ENCODE data around the gene MYEF2. TPM values are rescaled to one million over a fixed set of nuclear protein-coding genes. Genes with fewer than 3 reads are reported as not detected.
A peak's percentile ranks its signal among the peaks of the same experiment; 100 is the strongest.

Gene MYEF2
- total RNA-seq, 1 experiment from 2014 or later = 1.9 TPM

GRCh38 chr15:48168616-48169015 lies 9.5 kb downstream of the MYEF2 start:
- no peak for DNase-seq (ENCODE audit: low read depth, low spot score)
- in situ Hi-C loops (cut with HindIII; ENCODE audit: low pct_unique_long_range_greater_than_20kb, low sequenced_read_pairs) = no loop called here

DNA sequence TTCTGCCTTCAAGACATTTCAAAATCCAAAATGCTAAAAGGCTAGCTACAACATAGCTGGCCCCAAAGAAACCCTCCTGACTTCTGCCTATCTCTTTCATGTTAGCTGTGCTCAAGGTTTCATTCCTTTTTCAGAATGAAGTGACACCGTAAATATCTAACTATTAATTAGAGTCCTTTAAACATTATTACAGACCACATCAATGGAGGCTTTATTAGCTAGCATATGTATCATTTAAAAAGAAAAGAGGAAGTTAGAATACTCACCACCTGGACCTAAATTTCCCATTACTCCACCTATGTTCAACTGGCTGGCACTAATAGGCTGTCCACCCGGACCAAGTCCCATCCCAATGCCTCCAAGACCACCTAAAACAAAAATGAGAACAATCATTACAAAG lies 24.6 kb downstream of the MYEF2 start:
- in situ Hi-C loops (cut with HindIII; ENCODE audit: low pct_unique_long_range_greater_than_20kb, low sequenced_read_pairs) = no loop called here
- no peak for DNase-seq (ENCODE audit: low read depth, low spot score)

GRCh38 chr15:48149858-48150257 lies 28.2 kb downstream of the MYEF2 start:
- in situ Hi-C loops (cut with HindIII; ENCODE audit: low pct_unique_long_range_greater_than_20kb, low sequenced_read_pairs) = no loop called here
- DNase-seq (ENCODE audit: low read depth, low spot score) = no peak

- DNase-seq (ENCODE audit: low read depth, low spot score) = no peak
- in situ Hi-C loops (cut with HindIII; ENCODE audit: low pct_unique_long_range_greater_than_20kb, low sequenced_read_pairs) = no loop called here
Measured at GRCh38 chr15:48147358-48147757, 30.7 kb downstream of the MYEF2 start.

GRCh38 chr15:48145923-48146322 lies 32.2 kb downstream of the MYEF2 start:
- DNase-seq (ENCODE audit: low read depth, low spot score) = no peak
- in situ Hi-C loops (cut with HindIII; ENCODE audit: low pct_unique_long_range_greater_than_20kb, low sequenced_read_pairs) = no loop called here

- no peak for DNase-seq (ENCODE audit: low read depth, low spot score)
- in situ Hi-C loops (cut with HindIII; ENCODE audit: low pct_unique_long_range_greater_than_20kb, low sequenced_read_pairs) = no loop called here
Measured at GRCh38 chr15:48144889-48145288, 33.2 kb downstream of the MYEF2 start.

DNA sequence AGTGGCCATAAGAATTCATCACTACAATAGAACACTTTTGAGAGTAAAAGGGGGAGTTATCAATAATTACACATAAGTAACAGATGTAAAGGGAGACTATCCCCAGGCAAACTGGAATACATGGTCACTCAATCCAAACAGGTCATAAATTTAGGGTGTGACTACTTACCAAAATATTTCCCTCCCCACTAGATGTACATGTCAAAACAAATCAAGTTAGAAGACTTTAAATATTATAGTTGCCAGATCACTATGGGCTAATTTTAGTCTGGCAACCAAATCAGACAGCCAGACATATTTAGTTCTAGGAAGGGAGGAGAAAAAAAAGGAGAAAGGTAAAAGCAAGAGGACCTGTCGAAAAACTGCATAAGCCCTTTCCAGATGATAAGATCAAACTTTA lies 34.2 kb downstream of the MYEF2 start:
- in situ Hi-C loops (cut with HindIII; ENCODE audit: low pct_unique_long_range_greater_than_20kb, low sequenced_read_pairs) = no loop called here
- no peak for DNase-seq (ENCODE audit: low read depth, low spot score)

DNA sequence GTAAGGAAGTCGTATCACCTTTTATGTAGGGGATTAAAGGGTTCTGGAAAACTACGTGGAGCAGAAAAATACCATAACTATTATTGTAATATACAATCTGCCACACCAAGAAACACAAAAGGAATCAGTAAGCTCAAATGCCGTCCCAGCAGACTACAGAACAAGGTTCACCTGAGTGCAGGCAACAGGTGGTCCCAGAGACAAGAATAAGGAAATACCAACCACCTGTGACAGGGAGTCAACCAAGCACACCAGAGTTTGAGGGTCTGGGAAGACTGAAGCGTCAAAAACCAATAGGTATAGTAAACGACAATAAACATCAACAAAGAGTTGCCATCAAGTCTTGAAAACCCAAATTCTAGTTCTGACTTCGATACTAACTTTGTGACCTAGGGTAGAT lies 45.2 kb downstream of the MYEF2 start:
- in situ Hi-C loops (cut with HindIII; ENCODE audit: low pct_unique_long_range_greater_than_20kb, low sequenced_read_pairs) = no loop called here
- DNase-seq (ENCODE audit: low read depth, low spot score) = no peak

- in situ Hi-C loops (cut with HindIII; ENCODE audit: low pct_unique_long_range_greater_than_20kb, low sequenced_read_pairs) = no loop called here
- DNase-seq (ENCODE audit: low read depth, low spot score) = no peak
Measured at GRCh38 chr15:48131324-48131723, 46.8 kb downstream of the MYEF2 start.

- no peak for DNase-seq (ENCODE audit: low read depth, low spot score)
Measured at GRCh38 chr15:48126667-48127355, 51.3 kb downstream of the MYEF2 start.

GRCh38 chr15:48121849-48122248 lies 56.2 kb downstream of the MYEF2 start:
- DNase-seq (ENCODE audit: low read depth, low spot score) = peak; percentile 51
- in situ Hi-C loops (cut with HindIII; ENCODE audit: low pct_unique_long_range_greater_than_20kb, low sequenced_read_pairs) = no loop called here

More at GRCh38 chr15:48126667-48127355, 51.3 kb downstream of the MYEF2 start:
- in situ Hi-C loops (cut with HindIII; ENCODE audit: low pct_unique_long_range_greater_than_20kb, low sequenced_read_pairs) = no loop called here

DNA sequence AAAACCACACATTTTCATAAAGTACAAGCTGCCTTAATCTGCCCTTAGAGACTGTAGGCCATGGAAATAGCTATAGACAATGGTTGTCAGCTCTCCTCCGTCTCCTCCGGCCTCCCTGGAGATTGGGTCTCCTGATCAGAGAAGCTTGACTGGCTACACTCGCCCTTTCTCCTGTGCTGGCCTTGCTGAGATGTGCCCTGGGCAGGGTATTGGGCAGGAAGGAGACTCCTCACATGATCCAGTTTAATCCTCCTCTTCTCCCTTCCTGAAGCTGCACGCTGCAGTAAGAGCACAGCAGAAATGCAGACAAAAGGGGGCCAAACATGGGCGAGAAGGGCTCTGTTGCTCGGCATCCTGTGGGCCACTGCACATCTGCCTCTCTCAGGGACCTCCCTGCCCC lies 57.4 kb downstream of the MYEF2 start, which contains the start of gene SLC24A5:
TSS of gene SLC24A5 (plus strand) at position 246 of the 400 bp plus-strand sequence. CDS start at position 301, 55 bp downstream.
- DNase-seq (ENCODE audit: low read depth, low spot score) = peak; percentile 92
- in situ Hi-C loops (cut with HindIII; ENCODE audit: low pct_unique_long_range_greater_than_20kb, low sequenced_read_pairs) = no loop called here

GRCh38 chr15:48119277-48119676 lies 58.8 kb downstream of the MYEF2 start:
- DNase-seq (ENCODE audit: low read depth, low spot score) = peak; percentile 68
- in situ Hi-C loops (cut with HindIII; ENCODE audit: low pct_unique_long_range_greater_than_20kb, low sequenced_read_pairs) = no loop called here

- peak; percentile 72 for DNase-seq (ENCODE audit: low read depth, low spot score)
- in situ Hi-C loops (cut with HindIII; ENCODE audit: low pct_unique_long_range_greater_than_20kb, low sequenced_read_pairs) = no loop called here
Measured at GRCh38 chr15:48112242-48112641, 65.9 kb downstream of the MYEF2 start.

- DNase-seq (ENCODE audit: low read depth, low spot score) = no peak
- in situ Hi-C loops (cut with HindIII; ENCODE audit: low pct_unique_long_range_greater_than_20kb, low sequenced_read_pairs) = no loop called here
Measured at GRCh38 chr15:48109856-48110531, 68.1 kb downstream of the MYEF2 start.

- in situ Hi-C loops (cut with HindIII; ENCODE audit: low pct_unique_long_range_greater_than_20kb, low sequenced_read_pairs) = no loop called here
Measured at GRCh38 chr15:48109212-48109611, 68.9 kb downstream of the MYEF2 start.

DNA sequence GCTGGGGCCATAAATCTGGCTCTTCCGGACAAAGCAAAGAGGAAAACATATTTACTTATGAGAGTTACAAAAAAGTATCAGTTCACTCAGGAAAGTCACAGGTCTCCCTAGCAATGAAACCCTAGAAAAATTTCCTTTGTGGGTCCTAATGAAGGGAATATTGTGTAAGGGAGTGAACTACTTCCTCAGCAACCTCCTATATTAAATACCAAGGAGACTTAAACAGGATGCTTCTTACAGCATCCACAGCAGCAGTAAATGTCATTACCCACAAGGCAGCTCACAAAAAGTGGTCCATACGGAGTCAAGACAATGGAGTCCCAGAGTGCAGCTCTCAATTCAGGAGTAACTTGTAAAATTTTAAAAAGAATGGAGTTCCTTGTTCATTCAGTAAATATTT lies 72.2 kb downstream of the MYEF2 start:
- peak; percentile 75 for DNase-seq (ENCODE audit: low read depth, low spot score)
- in situ Hi-C loops (cut with HindIII; ENCODE audit: low pct_unique_long_range_greater_than_20kb, low sequenced_read_pairs) = no loop called here

More at GRCh38 chr15:48109212-48109611, 68.9 kb downstream of the MYEF2 start:
- peak; percentile 71 for DNase-seq (ENCODE audit: low read depth, low spot score)

DNA sequence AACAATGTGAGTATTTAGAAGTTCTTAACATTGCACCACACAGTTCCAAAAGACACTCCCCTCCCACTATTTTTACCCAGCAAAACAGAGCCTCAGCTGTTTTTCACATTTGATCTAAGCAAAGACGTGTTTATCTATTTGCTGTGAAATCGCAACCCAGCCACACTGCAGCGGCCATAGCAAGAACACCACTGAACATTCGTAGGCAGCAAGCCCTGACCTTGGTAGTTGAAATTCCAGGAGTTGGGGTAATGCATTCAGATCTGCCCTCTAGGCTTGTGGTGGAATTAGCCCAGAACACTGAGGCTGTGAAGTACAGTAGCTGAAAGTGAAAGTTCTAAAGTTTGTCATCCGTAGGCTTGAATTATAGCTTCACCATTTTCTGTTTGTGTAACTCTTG lies 74.4 kb downstream of the MYEF2 start:
- peak; percentile 72 for DNase-seq (ENCODE audit: low read depth, low spot score)
- in situ Hi-C loops (cut with HindIII; ENCODE audit: low pct_unique_long_range_greater_than_20kb, low sequenced_read_pairs) = no loop called here

DNA sequence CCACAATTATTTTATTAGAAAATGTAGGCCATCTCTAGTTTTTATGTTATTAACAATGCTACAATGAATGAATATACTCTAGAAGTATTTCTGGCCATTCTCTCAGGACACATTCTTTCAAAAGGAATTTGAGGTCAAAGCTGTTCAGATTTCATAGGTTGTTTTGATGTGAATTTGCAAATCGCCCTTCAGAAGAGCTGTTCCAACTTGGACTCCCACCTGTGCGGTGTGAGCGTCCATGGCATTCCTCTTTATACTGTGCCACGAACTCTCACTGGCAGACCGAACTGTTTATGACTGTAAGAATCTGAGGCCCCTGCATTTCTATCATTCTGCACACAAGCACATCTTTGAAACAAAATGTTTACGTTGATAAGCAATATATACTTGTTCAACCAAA lies 75.9 kb downstream of the MYEF2 start:
- no peak for DNase-seq (ENCODE audit: low read depth, low spot score)
- in situ Hi-C loops (cut with HindIII; ENCODE audit: low pct_unique_long_range_greater_than_20kb, low sequenced_read_pairs) = no loop called here
